Measurements from ENCODE around the gene CD300E. TPM values are rescaled to one million over a fixed set of nuclear protein-coding genes. Genes with fewer than 3 reads are reported as not detected.
A peak's percentile ranks its signal among the peaks of the same experiment; 100 is the strongest.
"Not testable (repeated sequence)": the region's sequence is repeated elsewhere in the genome, so short reads cannot be mapped to it uniquely, and the experiment has no call there.

CD300E gene
- total and polyA plus RNA-seq, 4 experiments from 2014 or later, result not detected

DNA sequence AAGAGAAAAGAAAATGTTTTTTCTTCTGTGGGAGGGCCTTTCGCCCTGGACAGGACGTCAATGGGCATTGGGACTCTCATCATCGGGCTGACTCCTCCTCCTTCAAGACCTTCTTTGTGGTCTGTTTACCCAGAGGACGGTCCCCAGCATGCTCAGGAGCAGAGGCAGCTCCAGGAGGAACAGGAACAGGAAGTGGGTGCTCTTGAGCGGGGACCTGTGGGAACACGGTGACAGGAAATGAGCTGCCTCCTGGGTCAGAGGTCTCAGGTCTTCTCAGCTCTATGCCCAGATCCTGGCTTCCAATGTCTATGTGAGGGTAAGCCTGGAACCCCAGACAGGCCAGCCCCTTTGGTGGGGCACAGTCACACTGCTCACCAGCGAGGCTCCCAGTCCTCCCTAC, 43.6 kb downstream of the CD300E start:
- peak overlapping the region in 3 of 8 donors; percentile 44 to 75 (median 55) for H3K4me3 Mint-ChIP-seq
- no peak for DNase-seq
- peaks cover 0 to 6% (median 1%) of the 10 kb centered on the region in 8 donors for H3K9me3 Mint-ChIP-seq
- peak overlapping the region in 1 of 7 donors; percentile 48 for H3K27ac Mint-ChIP-seq
- Histone ChIP-seq H3K36me3 (ENCODE audit: insufficient read depth, low read length) (no peaks in the 10 kb centered on the region), H3K4me3 (ENCODE audit: low read length in 2 of 2) (no peak overlapping the region), H3K4me1 (ENCODE audit: insufficient read depth, low read length) (peaks cover 10% of the 10 kb centered on the region), H3K9me3 (ENCODE audit: control insufficient read depth in 1 of 2, low read length in 2 of 2) (no peaks in the 10 kb centered on the region), H3K27ac (ENCODE audit: low read depth, low read length) (no peak overlapping the region), H3K27me3 (ENCODE audit: insufficient read depth, low read length) (no peaks in the 10 kb centered on the region)
- intact Hi-C loops (cut with micrococcal nuclease), result no loop called here
- ChIA-PET POLR2A (ENCODE audit: partially characterized antibody) (no interaction called here), CTCF (ENCODE audit: partially characterized antibody) (interaction anchor here (1.1 kb wide), 1 partner anchor 14 kb away, joined by 4 read pairs; no protein-coding TSS in a partner anchor)
- H3K4me1 Mint-ChIP-seq, result peaks cover 7 to 12% (median 8%) of the 10 kb centered on the region in 4 donors
- no peaks in the 10 kb centered on the region for H3K36me3 Mint-ChIP-seq
- peaks cover 3 to 4% of the 10 kb centered on the region in 2 donors for H3K27me3 Mint-ChIP-seq

DNA sequence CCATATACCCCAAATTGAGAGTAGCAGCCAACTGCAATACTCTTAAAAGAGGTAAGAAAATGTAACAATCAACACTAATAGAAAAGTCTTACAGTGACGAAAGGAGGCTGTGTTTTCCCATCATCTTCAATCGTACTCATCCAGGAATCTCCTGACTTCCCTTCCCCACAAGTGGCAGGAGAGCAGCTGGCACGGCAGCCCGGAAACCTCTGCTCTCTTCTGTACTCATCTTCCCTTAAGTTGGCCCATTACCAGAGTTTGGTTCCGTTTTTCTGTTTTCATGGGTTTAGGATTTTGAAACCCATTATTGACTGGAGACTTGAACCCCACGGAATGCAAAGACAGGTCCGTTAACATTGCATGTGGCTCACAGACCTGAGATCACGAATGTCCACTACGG, 44.6 kb downstream of the CD300E start:
- H3K27me3 ChIP-seq (ENCODE audit: insufficient read depth, low read length), result no peaks in the 10 kb centered on the region
- POLR2A ChIA-PET (ENCODE audit: partially characterized antibody), result no interaction called here
- H3K4me3 Mint-ChIP-seq, result no peak overlapping the region
- peak overlapping the region in 1 of 7 donors; percentile 5 for H3K27ac Mint-ChIP-seq
- intact Hi-C loops (cut with micrococcal nuclease), result no loop called here
- no peak overlapping the region for H3K4me3 ChIP-seq (ENCODE audit: low read length in 2 of 2)
- peaks cover 4 to 11% of the 10 kb centered on the region in 2 donors for H3K27me3 Mint-ChIP-seq
- no peaks in the 10 kb centered on the region for H3K36me3 ChIP-seq (ENCODE audit: insufficient read depth, low read length)
- no peak for DNase-seq
- no peaks in the 10 kb centered on the region for H3K9me3 Mint-ChIP-seq
- H3K4me1 Mint-ChIP-seq, result peaks cover 7 to 12% (median 10%) of the 10 kb centered on the region in 4 donors
- no peak overlapping the region for H3K27ac ChIP-seq (ENCODE audit: low read depth, low read length)
- H3K36me3 Mint-ChIP-seq, result no peaks in the 10 kb centered on the region
- CTCF ChIA-PET (ENCODE audit: partially characterized antibody), result interaction anchor here (1.1 kb wide), 1 partner anchor 13 kb away, joined by 4 read pairs; no protein-coding TSS in a partner anchor
- no peaks in the 10 kb centered on the region for H3K9me3 ChIP-seq (ENCODE audit: control insufficient read depth in 1 of 2, low read length in 2 of 2)
- peaks cover 10% of the 10 kb centered on the region for H3K4me1 ChIP-seq (ENCODE audit: insufficient read depth, low read length)

DNA sequence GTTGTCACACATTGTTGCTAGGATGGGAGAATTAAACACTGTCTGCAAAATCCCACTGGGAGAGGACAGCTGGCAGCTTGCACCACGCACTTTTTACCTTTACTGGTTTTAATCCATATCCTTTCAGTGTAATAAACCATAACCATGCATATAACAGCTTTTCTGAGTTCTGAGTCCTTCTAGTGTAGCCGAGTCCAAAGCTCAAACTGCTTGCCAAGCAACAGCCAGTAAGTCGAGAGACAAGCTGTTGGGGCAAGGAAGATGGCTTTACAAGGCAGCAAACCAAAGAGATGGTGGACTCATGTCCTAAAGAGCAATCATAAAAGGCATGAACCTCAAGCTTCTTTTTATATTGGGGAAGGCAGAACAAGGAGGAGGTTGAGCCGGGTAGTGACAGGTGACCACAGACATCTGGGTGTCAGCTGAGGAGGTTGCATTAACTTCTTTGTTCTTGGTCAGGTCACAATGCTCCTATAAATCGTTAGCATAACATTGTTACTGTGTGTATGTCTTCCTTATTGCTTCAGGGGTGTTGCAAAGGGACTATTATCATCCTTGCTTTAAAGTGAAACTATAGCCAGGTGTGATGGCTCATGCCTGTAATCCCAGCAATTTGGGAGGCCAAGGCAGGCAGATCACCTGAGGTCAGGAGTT, 48.9 kb downstream of the CD300E start:
- H3K9me3 ChIP-seq (ENCODE audit: control insufficient read depth in 1 of 2, low read length in 2 of 2), result no peaks in the 10 kb centered on the region
- H3K27me3 Mint-ChIP-seq, result peaks cover 5 to 20% of the 10 kb centered on the region in 2 donors
- no peak for DNase-seq
- H3K27me3 ChIP-seq (ENCODE audit: insufficient read depth, low read length), result peaks cover 6% of the 10 kb centered on the region
- H3K36me3 Mint-ChIP-seq, result no peaks in the 10 kb centered on the region
- intact Hi-C loops (cut with micrococcal nuclease), result no loop called here
- POLR2A ChIA-PET (ENCODE audit: partially characterized antibody), result no interaction called here
- CTCF ChIA-PET (ENCODE audit: partially characterized antibody), result interaction anchor here (0.8 to 1.2 kb wide), 2 partner anchors 8 to 206 kb away, joined by 3 to 4 read pairs; no protein-coding TSS in a partner anchor
- peaks cover 3% of the 10 kb centered on the region for H3K4me1 ChIP-seq (ENCODE audit: insufficient read depth, low read length)
- no peaks in the 10 kb centered on the region for H3K9me3 Mint-ChIP-seq
- no peak overlapping the region for H3K4me3 Mint-ChIP-seq
- no peak overlapping the region for H3K27ac Mint-ChIP-seq
- H3K4me3 ChIP-seq (ENCODE audit: low read length in 2 of 2), result no peak overlapping the region
- no peak overlapping the region for H3K27ac ChIP-seq (ENCODE audit: low read depth, low read length)
- H3K36me3 ChIP-seq (ENCODE audit: insufficient read depth, low read length), result no peaks in the 10 kb centered on the region
- H3K4me1 Mint-ChIP-seq, result peaks cover 0 to 6% (median 3%) of the 10 kb centered on the region in 4 donors

DNA sequence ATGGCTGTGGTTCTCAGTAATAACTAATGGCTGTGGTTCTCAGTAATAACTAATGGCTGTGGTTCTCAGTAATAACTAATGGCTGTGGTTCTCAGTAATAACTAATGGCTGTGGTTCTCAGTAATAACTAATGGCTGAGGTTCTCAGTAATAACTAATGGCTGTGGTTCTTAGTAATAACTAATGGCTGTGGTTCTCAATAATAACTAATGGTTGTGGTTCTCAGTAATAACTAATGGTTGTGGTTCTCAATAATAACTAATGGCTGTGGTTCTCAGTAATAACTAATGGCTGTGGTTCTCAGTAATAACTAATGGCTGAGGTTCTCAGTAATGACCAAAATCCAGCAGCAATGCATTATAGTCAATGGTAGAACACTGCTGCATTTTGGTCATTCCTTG, 49.9 kb downstream of the CD300E start:
- H3K27ac Mint-ChIP-seq; DNase-seq; H3K4me3 ChIP-seq (ENCODE audit: low read length in 2 of 2); CTCF ChIA-PET (ENCODE audit: partially characterized antibody); H3K36me3 ChIP-seq (ENCODE audit: insufficient read depth, low read length); intact Hi-C loops (cut with micrococcal nuclease); H3K4me3 Mint-ChIP-seq; H3K27me3 ChIP-seq (ENCODE audit: insufficient read depth, low read length); H3K4me1 Mint-ChIP-seq; H3K4me1 ChIP-seq (ENCODE audit: insufficient read depth, low read length); H3K36me3 Mint-ChIP-seq; H3K9me3 Mint-ChIP-seq; POLR2A ChIA-PET (ENCODE audit: partially characterized antibody); H3K9me3 ChIP-seq (ENCODE audit: control insufficient read depth in 1 of 2, low read length in 2 of 2); H3K27ac ChIP-seq (ENCODE audit: low read depth, low read length): not testable (repeated sequence)
- H3K27me3 Mint-ChIP-seq, result peaks cover 13 to 25% of the 10 kb centered on the region in 2 donors

DNA sequence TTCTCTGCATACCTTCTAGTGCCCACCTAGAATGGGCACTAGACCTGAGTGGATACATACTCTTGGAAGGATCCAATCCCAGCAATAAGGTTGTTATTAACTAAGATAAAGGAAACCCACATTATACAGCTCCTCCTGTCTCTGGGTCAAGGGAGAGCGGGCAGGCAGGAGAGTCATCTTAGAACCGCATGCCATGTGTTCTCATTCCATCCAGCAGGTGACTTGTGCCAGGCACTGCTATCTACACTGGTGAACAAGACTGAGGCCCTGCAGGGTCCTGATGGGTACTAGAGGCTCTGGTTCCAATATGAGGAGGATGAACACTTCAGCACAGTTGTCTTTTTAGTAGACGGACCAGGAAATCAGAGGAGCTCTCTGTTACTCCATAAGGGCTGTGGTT, 50.4 kb downstream of the CD300E start:
- POLR2A ChIA-PET (ENCODE audit: partially characterized antibody), result no interaction called here
- intact Hi-C loops (cut with micrococcal nuclease), result no loop called here
- no peak overlapping the region for H3K27ac ChIP-seq (ENCODE audit: low read depth, low read length)
- no peaks in the 10 kb centered on the region for H3K4me1 ChIP-seq (ENCODE audit: insufficient read depth, low read length)
- DNase-seq, result no peak
- Mint-ChIP-seq H3K4me1 (peaks cover 0 to 3% (median 3%) of the 10 kb centered on the region in 4 donors), H3K27me3 (peaks cover 17 to 30% of the 10 kb centered on the region in 2 donors), H3K4me3 (no peak overlapping the region), H3K27ac (no peak overlapping the region), H3K9me3 (no peaks in the 10 kb centered on the region), H3K36me3 (no peaks in the 10 kb centered on the region)
- no peaks in the 10 kb centered on the region for H3K9me3 ChIP-seq (ENCODE audit: control insufficient read depth in 1 of 2, low read length in 2 of 2)
- H3K36me3 ChIP-seq (ENCODE audit: insufficient read depth, low read length), result no peaks in the 10 kb centered on the region
- CTCF ChIA-PET (ENCODE audit: partially characterized antibody), result no interaction called here
- no peak overlapping the region for H3K4me3 ChIP-seq (ENCODE audit: low read length in 2 of 2)
- H3K27me3 ChIP-seq (ENCODE audit: insufficient read depth, low read length), result peaks cover 7% of the 10 kb centered on the region

DNA sequence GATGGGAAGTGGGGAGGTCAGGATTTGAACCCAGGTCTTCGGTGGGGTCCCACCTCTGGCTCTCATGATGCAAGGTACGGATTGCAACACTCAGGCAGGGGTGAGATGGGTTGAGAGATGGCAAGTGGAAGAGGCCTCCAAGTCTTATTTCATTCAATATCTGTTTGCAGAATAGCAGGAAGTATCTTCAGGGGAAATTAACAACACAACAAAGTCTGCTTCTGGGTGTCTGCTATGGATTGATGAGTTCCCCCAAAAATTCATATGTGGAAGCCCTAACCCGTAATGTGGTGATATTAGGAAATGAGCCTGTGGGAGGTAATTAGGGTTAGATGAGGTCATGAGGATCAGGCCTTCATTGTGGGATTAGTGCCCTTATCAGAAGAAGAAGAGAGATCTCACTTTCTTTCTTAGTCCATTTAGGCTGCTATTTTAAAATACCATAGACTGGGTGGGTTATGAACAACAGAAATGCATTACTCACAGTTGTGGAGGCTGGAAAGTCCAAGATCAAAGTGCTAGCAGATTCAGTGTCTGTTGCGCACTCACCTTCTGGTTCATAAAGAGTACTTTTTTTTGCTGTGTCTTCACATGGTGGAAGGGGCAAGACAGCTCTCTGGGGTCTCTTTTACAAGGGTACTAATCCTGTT, 51.8 kb downstream of the CD300E start:
- Histone ChIP-seq H3K9me3 (ENCODE audit: control insufficient read depth in 1 of 2, low read length in 2 of 2) (no peaks in the 10 kb centered on the region), H3K27ac (ENCODE audit: low read depth, low read length) (no peak overlapping the region), H3K4me3 (ENCODE audit: low read length in 2 of 2) (no peak overlapping the region), H3K36me3 (ENCODE audit: insufficient read depth, low read length) (no peaks in the 10 kb centered on the region), H3K4me1 (ENCODE audit: insufficient read depth, low read length) (no peaks in the 10 kb centered on the region), H3K27me3 (ENCODE audit: insufficient read depth, low read length) (peaks cover 7% of the 10 kb centered on the region)
- Mint-ChIP-seq H3K4me3 (no peak overlapping the region), H3K36me3 (no peaks in the 10 kb centered on the region), H3K4me1 (peaks cover 0 to 3% (median 3%) of the 10 kb centered on the region in 4 donors), H3K27me3 (peaks cover 17 to 33% of the 10 kb centered on the region in 2 donors), H3K9me3 (no peaks in the 10 kb centered on the region), H3K27ac (no peak overlapping the region)
- intact Hi-C loops (cut with micrococcal nuclease), result no loop called here
- ChIA-PET CTCF (ENCODE audit: partially characterized antibody) (interaction anchor here (0.6 kb wide), 1 partner anchor 409 kb away, joined by 3 read pairs; no protein-coding TSS in a partner anchor), POLR2A (ENCODE audit: partially characterized antibody) (no interaction called here)
- no peak for DNase-seq

DNA sequence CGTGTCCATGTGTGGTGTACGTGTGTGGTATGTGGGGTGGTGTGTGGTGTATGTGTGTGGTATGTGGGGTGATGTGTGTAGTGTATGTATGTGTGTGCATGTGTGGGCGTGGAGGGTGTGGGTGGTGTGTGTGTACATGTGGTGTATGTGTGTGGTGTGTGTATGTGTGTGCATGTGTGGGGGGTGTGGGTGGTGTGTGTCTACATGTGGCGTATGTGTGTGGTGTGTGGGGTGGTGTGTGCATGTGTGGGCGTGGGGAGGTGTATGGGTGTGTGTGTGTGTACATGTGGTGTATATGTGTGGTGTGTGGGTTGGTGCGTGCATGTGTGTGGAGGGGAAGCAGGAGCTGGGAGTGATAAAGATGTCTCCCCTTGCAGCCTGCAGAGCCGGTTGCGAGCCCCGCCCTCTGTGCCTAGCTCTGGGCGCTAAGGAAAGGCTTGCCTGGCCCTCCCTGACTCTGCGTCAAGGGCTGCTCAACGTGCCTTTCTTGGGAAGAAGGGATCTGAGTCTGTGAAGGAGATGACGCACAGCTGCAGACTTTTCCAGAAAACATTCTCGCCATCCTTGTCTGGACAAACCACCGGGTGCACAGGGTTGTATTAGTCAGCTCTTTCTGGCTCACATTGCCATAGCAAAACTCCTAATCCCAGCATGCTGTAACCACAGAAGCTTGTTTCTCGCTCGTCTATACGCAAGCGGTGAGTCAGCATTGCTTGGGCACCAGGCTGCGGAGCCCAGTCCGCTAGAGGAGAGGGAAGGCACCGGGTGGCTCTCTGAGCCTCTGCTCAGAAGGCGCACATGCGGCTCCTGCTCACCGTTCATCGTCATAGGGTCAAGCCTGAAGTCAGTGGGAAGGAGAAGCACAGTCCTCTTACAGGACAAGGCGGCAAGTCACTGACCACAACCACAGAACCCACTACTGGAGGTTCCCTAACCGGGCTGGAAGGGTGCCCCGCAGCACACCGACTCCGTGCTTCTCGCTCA, 54.2 kb downstream of the CD300E start:
- Mint-ChIP-seq H3K27ac (no peak overlapping the region), H3K36me3 (no peaks in the 10 kb centered on the region), H3K9me3 (no peaks in the 10 kb centered on the region), H3K27me3 (peaks cover 23 to 35% of the 10 kb centered on the region in 2 donors), H3K4me1 (peaks cover 0 to 3% (median 2%) of the 10 kb centered on the region in 4 donors), H3K4me3 (no peak overlapping the region)
- Histone ChIP-seq H3K4me3 (ENCODE audit: low read length in 2 of 2) (no peak overlapping the region), H3K36me3 (ENCODE audit: insufficient read depth, low read length) (no peaks in the 10 kb centered on the region), H3K4me1 (ENCODE audit: insufficient read depth, low read length) (no peaks in the 10 kb centered on the region), H3K9me3 (ENCODE audit: control insufficient read depth in 1 of 2, low read length in 2 of 2) (no peaks in the 10 kb centered on the region), H3K27ac (ENCODE audit: low read depth, low read length) (no peak overlapping the region), H3K27me3 (ENCODE audit: insufficient read depth, low read length) (peaks cover 7% of the 10 kb centered on the region)
- ChIA-PET CTCF (ENCODE audit: partially characterized antibody) (no interaction called here), POLR2A (ENCODE audit: partially characterized antibody) (no interaction called here)
- DNase-seq, result peak in 1 of 5 donors; percentile 25
- intact Hi-C loops (cut with micrococcal nuclease), result no loop called here

Measured in CD4-positive, alpha-beta memory T cell (primary cell).